AG09309 (cell line): ENCODE results near the gene PRIM2.

Experiments
- DNase-seq: peaks from one replicate; pipeline ENCODE4 v3.0.0-alpha.2; 2010; ENCODE audit warnings: low read depth
- H3K4me3 ChIP-seq: 2 replicates; pipeline ENCODE4 v1.5.1; 2011; ENCODE audit warnings: mild to moderate bottlenecking, low read depth, low read length, moderate library complexity; ENCODE audit not compliant: control insufficient read depth
- TF ChIP-seq, protein P1 (sequence below): IDR thresholded peaks from 2 replicates; pipeline ENCODE4 v1.5.1; 2011; ENCODE audit warnings: mild to moderate bottlenecking, low read depth, low read length, inconsistent platforms; ENCODE audit not compliant: insufficient read depth, control insufficient read depth; ENCODE audit errors: missing control alignments

The PRIM2 gene

DNA sequence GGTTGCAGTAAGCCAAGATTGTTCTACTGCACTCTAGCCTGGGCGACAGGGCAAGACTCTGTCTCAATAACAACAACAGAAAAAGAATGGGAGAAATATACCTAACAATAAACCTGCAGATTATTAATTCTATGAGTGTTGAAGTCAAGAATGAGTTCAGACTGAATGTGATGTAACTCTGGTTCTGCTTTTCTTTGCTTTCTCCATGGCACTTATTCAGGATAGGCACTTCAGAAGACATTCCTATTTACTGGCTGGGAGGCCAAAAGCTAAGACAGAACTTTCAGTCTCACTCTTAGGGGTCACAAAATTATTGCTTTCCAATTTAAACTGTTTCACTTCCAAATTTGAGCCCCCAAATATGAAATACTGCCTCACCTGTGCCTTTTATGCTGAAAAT is 15.7 kb upstream of the PRIM2 start:
- TF ChIP-seq, protein P1, sequence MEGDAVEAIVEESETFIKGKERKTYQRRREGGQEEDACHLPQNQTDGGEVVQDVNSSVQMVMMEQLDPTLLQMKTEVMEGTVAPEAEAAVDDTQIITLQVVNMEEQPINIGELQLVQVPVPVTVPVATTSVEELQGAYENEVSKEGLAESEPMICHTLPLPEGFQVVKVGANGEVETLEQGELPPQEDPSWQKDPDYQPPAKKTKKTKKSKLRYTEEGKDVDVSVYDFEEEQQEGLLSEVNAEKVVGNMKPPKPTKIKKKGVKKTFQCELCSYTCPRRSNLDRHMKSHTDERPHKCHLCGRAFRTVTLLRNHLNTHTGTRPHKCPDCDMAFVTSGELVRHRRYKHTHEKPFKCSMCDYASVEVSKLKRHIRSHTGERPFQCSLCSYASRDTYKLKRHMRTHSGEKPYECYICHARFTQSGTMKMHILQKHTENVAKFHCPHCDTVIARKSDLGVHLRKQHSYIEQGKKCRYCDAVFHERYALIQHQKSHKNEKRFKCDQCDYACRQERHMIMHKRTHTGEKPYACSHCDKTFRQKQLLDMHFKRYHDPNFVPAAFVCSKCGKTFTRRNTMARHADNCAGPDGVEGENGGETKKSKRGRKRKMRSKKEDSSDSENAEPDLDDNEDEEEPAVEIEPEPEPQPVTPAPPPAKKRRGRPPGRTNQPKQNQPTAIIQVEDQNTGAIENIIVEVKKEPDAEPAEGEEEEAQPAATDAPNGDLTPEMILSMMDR, result no peak
- no peak overlapping the region for H3K4me3 ChIP-seq
- DNase-seq, result no peak

DNA sequence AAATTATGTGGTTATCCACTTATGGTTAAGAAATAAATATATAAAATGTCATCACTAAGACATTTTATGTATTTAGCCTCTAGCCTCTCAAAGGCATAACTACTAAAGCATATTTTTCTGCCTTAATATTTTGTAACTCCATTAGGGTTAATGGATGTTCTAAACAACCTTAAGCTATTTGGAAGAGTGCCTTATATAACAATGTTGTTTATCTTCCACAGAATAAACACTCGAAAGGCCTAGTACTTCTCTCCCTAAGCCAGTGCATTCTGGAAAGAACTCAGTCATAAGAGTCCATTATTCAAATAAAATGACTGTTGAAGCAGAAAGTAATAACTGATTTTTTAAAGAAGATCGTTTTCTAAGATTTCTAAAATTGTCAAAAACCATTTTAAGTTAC is 15.0 kb upstream of the PRIM2 start:
- no peak overlapping the region for H3K4me3 ChIP-seq
- DNase-seq, result no peak
- TF ChIP-seq, protein P1, result no peak

DNA sequence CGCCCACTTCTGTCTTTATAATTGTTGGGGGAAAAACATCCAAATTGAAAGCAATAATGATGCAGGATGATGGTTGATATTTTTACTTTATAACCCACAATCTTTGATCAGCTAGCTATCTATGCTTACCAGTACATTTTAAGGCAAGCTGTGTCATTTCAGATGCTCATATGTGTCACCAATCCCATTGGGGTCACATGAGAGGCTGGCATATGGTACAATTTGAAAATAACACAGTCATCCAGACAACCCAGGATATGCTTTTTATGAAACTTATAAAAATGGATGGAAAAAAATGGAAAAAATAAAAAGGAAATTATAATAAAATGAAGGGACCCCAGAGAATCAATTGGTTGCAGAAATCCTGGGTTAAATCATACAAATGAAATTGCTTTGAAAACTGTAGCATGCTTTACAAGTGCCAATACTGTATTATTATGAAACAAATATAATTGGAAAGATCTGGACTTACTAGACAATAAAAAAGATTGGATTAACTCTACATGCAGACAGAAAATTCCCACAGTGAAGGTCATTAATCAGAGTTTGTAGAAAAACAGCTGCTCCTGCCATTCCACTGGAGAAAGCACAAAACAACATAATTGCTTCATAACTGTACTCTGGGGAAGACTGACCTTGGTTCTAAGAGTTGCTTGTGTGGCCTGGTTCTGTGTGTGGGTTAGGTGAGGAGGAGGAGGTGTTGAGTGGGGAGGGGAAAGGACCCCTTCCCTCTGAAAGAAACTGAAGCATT is 13.3 kb upstream of the PRIM2 start:
- peak; percentile 86 for DNase-seq
- H3K4me3 ChIP-seq, result no peak overlapping the region
- TF ChIP-seq, protein P1, result no peak

DNA sequence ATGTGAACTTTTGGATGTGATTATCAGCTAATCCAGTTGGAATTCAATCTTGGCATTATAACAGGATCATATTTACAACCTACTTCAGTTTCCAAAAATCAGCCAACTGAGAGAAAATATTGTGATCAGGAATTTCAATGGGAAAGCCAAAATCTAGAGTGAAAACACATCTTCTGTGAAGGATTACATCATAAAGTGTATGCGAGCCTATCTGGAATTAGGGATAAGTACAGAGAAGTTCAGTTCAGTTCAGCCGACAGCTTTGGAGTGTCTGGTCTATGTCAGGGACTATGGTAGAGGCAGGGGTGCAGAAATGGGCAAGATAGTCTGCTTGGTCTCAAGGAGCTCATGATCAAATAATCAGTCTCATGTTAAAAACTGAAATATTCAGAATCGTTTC is 12.3 kb upstream of the PRIM2 start:
- no peak for DNase-seq
- TF ChIP-seq, protein P1, result no peak
- no peak overlapping the region for H3K4me3 ChIP-seq

DNA sequence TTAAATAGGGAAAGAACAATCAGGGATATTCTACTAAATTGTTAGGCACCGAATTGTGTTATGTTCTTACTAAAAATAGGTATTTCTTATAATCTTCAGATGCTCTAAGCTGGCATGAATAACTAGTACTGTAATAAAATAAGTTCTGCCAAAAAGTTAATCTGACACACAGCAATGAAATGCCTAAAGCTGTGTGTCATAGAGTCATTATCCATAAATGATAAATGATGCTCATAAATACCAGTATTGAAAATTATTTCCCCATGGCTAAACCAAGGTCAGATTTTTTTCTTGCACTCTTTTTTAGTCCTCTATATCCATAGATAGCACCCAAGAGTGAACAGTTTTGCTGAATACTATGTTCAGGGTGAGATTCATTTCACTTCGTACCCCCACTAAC is 11.7 kb upstream of the PRIM2 start:
- TF ChIP-seq, protein P1, result no peak
- H3K4me3 ChIP-seq, result no peak overlapping the region
- DNase-seq, result peak; percentile 77

DNA sequence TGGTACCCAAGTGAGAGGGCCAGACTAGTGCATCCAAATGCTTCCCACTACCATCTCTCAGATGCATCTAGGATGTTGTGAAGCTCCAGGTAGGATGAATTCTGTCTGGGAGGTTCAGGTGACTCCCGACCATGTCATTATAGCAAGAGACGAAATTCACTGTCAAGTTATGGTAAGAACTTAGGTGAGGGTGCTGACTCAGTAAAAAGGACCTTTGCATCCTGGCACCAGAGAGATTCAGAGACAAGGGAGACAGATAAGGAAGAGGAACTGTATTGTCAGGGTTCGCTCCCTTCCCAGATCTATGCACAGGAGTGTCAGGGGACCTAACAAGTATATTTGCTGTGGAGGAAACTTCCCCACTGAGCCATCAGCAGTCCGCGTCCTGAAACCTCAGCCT is 11.2 kb upstream of the PRIM2 start:
- DNase-seq, result no peak
- TF ChIP-seq, protein P1, result no peak
- no peak overlapping the region for H3K4me3 ChIP-seq
